Heart left ventricle (tissue), 13 donors: ENCODE results near the gene CEP131.

Experiments used
- CTCF ChIP-seq, 12 donors: fragments of 200-600 bp; sonication (generic) in 4 of 12; IDR thresholded peaks; one replicate each; pipeline versions ENCODE4 v1.5.0 to v1.8.0; 2018 to 2022; ENCODE audit warnings: antibody characterized with exemption in 12 of 12, mild to moderate bottlenecking in 5 of 12
- POLR2A ChIP-seq, 2 donors: fragments of 450-650 bp; IDR thresholded peaks; one replicate each; pipeline ENCODE4 v1.6.1; 2017; ENCODE audit warnings: antibody characterized with exemption in 2 of 2, mild to moderate bottlenecking in 2 of 2, moderate library complexity in 2 of 2
- donor health status: ischemic (EF 13 %, LVEDD 7.1; RV severe dilation, severe dysfunction).
- donor health status: DM: no; HTN: yes; CAD: no.
- donor health status: DM: no; HTN: no; CAD: no.
- donor health status: ischemic (EF 25% LVEDD 6.9; RV normal size, moderate dysfunction).
- donor health status: ischemic (EF 25% LVEDD 5.7; RV mildly dilated, moderate dysfunction).
- donor health status: ischemic (EF 35%, LVEDD 5.7; RV mildly dilated, moderate dysfunction).
- donor health status: nonischemic (EF 11% LVEDD 7.7; RV severe dilation, severe dysfunction).
- donor health status: DM: yes; HTN: yes; CAD: no.
- donor health status: PGD.
- donor health status: ischemic (EF 29% LVEDD 5.4; RV normal size, mild dysfunction).
- donor health status: nonischemic (EF 23%, LVEDD 6.1; RV moderate dilation, normal function).

GRCh38 chr17:81197831-81198490 is 24.8 kb downstream of the CEP131 start:
- TF ChIP-seq CTCF (IDR thresholded peaks at IDR 0.05): no peak
- no peak for TF ChIP-seq POLR2A (IDR thresholded peaks at IDR 0.05)
